HS-5 (cell line): ENCODE results near the gene MAPK1.
A peak's percentile ranks its signal among the peaks of the same experiment; 100 is the strongest.
"Not testable (repeated sequence)": the region's sequence is repeated elsewhere in the genome, so short reads cannot be mapped to it uniquely, and the experiment has no call there.

ENCODE experiments used
- DNase-seq: peaks from one replicate; pipeline ENCODE4 v3.0.0-alpha.2; 2012; ENCODE audit warnings: low read depth

The MAPK1 gene

GRCh38 chr22:21790849-21791610 lies 76.4 kb downstream of the MAPK1 start:
- not testable (repeated sequence) for DNase-seq

- no peak for DNase-seq
Measured at GRCh38 chr22:21790359-21790758, 77.1 kb downstream of the MAPK1 start.

- DNase-seq: not testable (repeated sequence)
Measured at GRCh38 chr22:21787565-21787964, 79.9 kb downstream of the MAPK1 start.

- no peak for DNase-seq
Measured at GRCh38 chr22:21780259-21780658, 87.2 kb downstream of the MAPK1 start.

- DNase-seq: no peak
Measured at GRCh38 chr22:21779444-21779843, 88.0 kb downstream of the MAPK1 start.

GRCh38 chr22:21778705-21779363 lies 88.6 kb downstream of the MAPK1 start:
- peak; percentile 40 for DNase-seq

GRCh38 chr22:21771631-21771976 lies 95.8 kb downstream of the MAPK1 start:
- no peak for DNase-seq

- no peak for DNase-seq
Measured at GRCh38 chr22:21768435-21768834, 99.0 kb downstream of the MAPK1 start.

GRCh38 chr22:21766691-21767462 lies 100.6 kb downstream of the MAPK1 start:
- DNase-seq: no peak

GRCh38 chr22:21765909-21766529 lies 101.4 kb downstream of the MAPK1 start:
- DNase-seq: no peak

GRCh38 chr22:21764038-21764804 lies 103.2 kb downstream of the MAPK1 start:
- no peak for DNase-seq

GRCh38 chr22:21762712-21763581 lies 104.5 kb downstream of the MAPK1 start:
- no peak for DNase-seq

GRCh38 chr22:21761994-21762680 lies 105.3 kb downstream of the MAPK1 start:
- no peak for DNase-seq

- DNase-seq: no peak
Measured at GRCh38 chr22:21761086-21761485, 106.4 kb downstream of the MAPK1 start.

GRCh38 chr22:21760640-21761039 lies 106.8 kb downstream of the MAPK1 start:
- DNase-seq: peak; percentile 31

- no peak for DNase-seq
Measured at GRCh38 chr22:21759646-21760376, 107.6 kb downstream of the MAPK1 start.

GRCh38 chr22:21759093-21759492 lies 108.4 kb downstream of the MAPK1 start:
- DNase-seq: no peak

GRCh38 chr22:21758091-21758864 lies 109.2 kb downstream of the MAPK1 start:
- no peak for DNase-seq

GRCh38 chr22:21755851-21756284 lies 111.6 kb downstream of the MAPK1 start:
- peak; percentile 78 for DNase-seq
